Activated CD8-positive, alpha-beta memory T cell treated with anti-CD3 and anti-CD28 coated beads for 48 hours (primary cell): ENCODE data around the gene CMTM3.
A peak's percentile ranks its signal among the peaks of the same experiment; 100 is the strongest.
"Not testable (repeated sequence)": the region's sequence is repeated elsewhere in the genome, so short reads cannot be mapped to it uniquely, and the experiment has no call there.

Experiments
- DNase-seq, 3 experiments: peaks; one replicate each; pipeline ENCODE4 v3.0.0-alpha.2; 2020; ENCODE audit warnings: low read depth in 2 of 3, low spot score in 2 of 3

The CMTM3 gene, protein sequence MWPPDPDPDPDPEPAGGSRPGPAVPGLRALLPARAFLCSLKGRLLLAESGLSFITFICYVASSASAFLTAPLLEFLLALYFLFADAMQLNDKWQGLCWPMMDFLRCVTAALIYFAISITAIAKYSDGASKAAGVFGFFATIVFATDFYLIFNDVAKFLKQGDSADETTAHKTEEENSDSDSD

DNA sequence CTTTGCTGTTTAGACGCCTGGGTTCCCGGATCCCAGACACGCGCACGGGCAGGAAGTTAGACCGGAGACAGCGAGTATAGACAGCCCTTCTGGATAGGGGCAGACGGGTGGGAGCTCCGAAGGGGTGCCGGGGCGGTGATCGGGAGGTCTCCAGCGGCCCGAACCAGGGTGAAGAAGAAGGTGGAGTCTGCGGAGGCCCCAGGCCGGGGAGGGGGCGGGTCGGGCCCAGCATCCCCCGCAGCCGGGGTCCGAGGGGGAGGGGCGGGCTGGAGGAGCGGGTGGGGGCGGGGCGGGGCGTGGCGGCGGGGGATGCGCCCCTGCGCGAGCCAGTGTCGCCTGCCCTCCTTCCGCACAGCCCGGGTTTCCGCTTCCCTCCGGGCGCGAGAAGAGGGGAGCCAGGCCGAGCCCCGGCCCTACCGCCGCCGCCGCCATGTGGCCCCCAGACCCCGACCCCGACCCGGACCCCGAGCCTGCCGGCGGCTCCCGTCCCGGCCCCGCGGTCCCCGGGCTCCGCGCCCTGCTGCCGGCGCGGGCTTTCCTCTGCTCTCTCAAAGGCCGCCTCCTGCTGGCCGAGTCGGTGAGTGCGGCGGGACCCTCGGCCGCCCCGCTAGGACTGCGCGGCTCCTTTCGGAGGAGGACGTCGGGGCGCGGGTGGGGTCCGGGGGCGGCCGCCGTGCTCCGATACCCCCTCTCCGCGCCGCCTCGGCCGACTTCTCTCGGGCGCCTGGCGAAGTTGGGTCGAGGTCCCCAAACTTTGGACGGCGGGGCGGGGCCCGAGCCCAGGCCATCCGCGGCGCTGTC is at the start of gene CMTM3:
CMTM3 (plus strand) TSS at position 329 of the 801 bp plus-strand sequence; CDS start at position 431, 102 bp downstream.
- peak; percentile 45 to 81 (median 63) for DNase-seq

DNA sequence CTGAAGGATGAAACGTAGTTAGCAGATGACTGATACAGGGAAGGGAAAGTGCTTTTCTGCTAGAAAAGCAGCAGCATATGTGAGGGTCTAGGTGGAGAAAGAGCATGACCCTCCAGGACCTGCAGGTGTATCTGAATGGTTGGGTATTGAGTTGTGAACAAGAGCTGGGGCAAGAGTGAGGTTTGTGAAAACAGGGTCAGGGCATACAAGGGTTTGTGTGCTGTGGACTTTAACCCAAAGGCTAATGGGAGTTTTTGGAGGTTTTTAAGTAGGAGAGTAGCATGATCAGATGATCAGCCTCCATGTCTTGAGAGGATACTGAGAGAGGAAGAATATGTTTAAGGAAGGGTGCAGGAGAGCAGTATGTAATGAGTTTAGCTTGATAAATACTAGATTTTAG is 44.4 kb upstream of the CMTM3 start:
- no peak for DNase-seq

DNA sequence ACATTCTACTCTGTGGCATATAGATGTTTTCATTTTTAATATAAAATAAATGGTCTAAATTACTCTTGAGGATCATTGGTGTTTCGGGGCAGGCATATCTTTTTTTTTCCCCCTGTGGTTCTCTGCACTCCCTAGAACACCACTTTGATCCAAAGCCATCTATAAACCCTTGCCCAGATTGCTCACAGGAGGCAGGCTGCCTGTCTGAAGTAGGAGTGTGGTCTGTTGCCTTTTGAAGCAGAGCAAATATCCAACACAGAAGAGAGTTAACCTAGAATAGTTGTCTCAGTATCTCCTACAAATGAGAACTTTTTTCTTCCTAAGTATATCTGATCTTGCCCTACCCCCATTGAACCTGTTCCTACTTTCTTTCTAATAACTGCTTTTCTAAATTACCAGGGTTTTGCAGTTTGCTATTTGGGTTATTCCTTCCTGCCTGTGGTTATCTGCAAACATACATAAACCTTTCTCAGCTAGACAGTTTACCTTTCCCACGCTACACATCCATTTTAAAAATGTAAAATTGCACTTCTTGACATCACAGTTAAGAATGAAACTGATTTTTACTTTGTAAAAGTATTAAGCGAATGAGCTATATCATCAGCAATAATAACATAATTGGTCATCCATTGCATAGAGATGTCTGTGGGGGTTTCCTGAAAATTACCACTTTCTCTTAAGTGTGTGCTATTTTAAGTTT is 43.0 kb upstream of the CMTM3 start:
- no peak for DNase-seq

DNA sequence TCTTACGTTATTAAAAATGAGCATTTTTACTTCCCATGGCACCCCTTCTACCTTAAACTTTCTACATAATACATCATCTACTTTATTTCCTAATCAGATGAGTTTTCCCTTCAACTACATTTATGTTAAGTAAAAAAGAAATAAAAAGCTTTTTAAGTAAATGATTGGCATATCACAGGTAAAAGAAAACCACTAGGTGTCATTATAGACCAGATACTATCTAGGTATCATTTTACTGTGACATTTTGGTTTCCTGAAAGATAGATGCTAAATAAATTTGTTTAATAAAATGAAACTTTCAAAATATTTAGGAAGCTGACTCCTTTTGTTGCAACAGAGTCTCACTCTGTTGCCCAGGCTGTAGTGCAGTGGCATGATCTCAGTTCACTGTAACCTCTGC is 42.1 kb upstream of the CMTM3 start:
- no peak for DNase-seq

DNA sequence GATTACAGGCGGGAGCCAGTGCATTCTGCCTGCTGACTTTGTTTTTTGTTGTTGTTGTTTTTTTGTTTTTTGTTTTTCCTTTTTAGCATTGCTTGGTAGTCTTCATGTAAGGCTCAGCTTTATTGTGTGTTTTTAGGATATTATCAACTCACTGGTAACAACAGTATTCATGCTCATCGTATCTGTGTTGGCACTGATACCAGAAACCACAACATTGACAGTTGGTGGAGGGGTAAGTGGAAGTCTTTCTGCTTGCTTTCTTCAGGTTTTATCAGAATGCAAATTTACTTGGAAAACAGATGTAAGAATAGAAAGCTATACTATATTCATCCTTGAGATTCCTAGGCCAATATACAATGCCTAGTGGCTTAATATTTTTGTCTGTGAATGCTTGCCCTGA is 41.5 kb upstream of the CMTM3 start:
- no peak for DNase-seq

DNA sequence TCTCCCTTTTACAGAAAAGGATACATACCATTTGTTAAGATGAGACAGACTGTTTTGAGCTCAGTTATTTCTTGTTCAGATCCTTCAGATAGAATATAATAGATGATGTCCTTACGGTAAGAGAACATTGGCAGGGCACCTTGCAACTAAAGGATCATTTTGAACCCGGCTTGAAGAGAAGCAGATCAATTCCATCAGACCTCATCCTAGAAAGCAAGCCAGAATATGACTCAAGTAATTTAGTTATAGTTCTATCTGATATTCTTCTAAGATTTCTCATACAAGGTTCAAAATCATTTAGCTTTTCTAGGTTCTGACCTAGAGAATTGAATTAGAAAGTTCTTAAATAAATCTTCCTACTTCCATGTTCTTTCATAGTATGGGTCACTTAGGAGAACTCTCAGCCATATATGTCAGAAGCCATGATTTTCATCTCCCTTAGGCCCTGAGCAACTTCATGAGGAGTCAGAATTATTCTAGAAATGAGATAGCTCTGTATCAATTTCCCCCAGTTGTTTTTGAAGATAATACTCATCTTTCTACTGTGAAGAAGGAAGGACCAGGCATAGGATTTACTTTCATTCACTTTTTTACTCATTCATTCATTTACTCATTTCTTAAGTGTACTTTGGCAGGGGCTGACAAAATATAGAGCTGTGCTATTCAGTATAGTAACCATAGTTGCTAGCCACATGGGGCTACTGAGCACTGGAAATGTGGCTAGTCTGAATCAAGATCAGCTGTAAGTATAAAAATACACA is 40.8 kb upstream of the CMTM3 start:
- no peak for DNase-seq

DNA sequence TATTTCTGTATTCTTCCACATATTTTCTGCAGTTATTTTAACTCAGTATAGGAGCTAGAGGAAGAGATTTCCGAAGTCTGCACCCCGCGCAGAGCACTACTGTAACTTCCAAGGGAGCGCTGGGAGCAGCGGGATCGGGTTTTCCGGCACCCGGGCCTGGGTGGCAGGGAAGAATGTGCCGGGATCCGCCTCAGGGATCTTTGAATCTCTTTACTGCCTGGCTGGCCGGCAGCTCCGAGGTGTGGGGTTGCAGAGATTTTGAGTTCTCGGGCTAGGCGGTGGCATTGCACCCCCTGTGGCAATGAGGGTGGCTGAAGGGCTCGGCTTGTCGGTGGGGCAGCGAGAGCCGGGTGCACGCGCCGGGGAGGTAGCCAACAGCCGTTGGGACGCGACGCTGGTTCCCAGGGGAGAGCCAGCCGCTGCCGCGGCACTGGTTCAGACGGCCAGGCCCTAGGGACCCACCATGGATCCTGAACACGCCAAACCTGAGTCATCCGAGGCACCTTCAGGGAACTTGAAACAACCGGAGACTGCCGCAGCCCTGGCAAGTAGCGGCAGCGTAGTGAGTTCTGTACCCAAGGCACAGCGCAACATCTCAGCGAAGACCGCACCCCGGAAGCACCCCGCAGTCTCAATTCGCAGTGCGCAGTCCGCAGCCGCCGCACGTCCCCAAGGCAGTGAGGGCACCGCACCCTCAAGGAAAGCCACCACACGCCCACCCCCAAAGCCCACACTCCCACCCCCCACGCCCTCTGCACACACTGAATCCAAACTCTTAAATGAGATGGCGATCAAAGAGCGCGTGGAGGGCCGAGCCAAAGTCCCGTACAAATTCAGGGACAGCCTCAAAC is 38.2 kb upstream of the CMTM3 start, which contains the start of gene CMTM1:
CMTM1 (plus strand) TSS at position 389 of the 851 bp plus-strand sequence; CDS start at position 464, 75 bp downstream.
- DNase-seq = no peak

DNA sequence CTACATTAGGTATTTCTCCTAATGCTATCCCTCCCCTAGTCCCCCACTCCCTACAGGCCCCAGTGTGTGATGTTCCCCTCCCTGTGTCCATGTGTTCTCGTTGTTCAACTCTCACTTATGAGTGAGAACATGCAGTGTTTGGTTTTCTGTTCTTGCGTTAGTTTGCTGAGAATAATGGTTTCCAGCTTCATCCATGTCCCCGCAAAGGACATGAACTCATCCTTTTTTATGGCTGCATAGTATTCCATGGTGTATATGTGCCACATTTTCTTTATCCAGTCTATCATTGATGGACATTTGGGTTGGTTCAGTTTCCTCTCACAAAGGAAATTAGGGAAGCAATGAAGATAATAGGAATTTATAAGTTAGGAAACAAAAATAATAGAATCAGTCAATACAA is 37.2 kb upstream of the CMTM3 start:
- DNase-seq = not testable (repeated sequence)

DNA sequence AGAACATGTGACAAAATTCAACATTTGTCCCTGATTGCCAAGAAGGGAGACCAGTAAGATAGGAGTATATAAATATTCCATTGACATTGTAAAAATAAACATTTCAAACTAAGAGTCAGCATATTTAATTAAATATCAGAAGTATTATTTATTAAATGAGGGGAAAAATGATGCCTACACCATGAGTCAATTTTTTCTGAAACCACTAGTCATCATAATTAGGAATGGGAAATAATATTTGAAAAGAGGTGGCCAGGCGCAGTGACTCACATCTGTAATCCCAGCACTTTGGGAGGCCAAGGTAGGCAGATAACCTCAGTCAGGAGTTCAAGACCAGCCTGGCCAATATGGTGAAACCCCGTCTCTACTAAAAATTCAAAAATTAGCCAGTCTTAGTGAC is 36.1 kb upstream of the CMTM3 start:
- no peak for DNase-seq

DNA sequence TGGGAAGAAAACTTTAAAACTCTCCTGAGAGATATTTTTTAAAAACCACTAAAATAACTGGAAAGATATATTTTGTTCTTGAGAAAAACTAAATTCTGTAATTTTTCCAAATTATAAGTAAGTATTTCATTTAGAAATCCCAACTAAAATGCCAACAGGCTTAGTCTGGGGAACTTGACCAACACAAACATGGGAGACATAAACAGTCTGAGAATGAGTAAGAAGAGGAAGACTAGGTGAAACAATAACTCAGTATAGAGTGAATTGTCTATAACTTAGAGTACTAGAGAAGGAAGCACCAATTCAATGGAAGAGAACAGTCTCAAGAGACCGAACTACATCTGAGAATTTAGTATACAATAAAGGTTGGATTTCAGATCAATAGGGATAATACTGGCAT is 35.4 kb upstream of the CMTM3 start:
- no peak for DNase-seq

DNA sequence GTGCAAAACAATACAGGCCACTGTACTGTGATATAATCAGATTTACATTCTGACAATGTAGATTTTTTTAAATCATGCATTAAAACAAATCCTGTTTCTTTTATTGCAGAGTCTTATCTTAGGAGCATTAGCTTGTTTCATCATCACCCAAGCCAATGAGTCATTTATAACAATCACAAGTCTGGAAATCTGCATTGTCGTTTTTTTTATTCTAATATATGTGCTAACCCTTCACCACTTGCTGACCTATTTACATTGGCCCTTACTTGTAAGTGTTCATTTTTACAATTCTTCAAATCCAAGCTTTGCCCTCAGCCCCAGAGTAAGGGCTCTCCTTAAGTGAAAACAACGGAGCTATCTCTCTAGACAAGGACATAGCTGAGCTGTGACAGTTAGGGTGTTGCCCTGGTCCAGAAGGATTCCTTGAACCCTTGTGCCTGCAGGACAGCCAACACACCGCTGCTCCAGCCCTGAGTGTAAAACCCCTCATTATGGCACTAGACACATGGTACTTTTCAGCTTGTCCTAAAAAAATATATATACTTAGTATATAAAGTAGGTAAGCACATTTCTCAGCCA is 34.6 kb upstream of the CMTM3 start:
- DNase-seq = no peak

DNA sequence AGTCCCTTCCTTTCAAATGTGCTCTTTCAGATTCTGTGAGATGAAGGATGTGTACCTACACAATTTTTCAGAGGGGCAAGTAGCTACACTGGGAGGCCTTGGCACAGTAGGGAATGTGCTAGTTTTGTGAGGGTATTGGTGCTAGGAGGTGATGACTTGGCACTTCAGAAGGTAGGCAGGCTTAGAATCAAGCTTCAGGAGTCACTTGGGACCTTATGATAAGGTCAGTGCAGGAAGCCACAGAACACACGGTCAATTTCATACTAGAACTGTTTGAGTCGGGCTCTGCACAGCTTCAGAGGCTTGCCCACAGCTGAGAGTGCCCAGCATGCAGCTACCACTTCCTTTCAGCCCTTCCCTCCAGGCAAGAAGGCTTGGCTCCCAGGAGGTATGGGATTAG is 32.1 kb upstream of the CMTM3 start:
- DNase-seq = no peak

DNA sequence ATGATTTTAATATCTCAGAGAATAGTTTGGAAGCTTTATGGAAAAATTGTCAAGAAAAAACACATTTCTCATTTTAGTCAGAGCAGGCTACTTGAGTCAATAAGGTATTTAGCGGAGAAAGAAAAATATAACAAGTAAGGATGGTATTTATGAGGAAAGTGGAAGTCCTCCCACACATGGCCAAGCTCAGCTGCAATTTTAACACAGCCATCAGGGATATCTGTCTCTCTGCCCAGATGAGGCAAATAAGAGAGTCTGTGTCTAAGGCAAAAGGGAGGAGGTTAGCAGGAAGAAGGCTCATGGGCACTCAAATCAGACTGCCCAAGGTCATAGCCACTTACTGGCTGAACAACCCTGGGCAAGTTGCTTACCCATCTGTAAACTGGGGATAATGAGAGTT is 30.4 kb upstream of the CMTM3 start:
- no peak for DNase-seq

DNA sequence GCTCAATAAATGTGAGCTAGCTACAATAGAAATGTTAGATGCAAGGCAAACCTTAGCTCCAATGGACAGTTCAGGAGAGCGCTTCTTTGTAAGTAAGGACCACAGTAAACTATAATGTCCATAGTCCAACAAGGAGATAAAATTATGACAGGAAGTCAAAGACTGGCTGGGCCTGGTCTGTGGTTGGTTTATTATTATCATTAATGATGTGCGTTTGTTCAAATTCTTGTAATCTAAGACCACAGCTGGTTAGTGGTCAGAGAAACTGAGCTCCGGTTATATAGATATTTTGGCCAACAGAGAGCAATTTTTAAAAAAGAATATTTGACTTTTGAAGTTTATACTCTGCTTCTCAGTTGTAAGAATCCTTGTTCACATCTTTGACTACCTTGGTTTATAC is 30.0 kb upstream of the CMTM3 start:
- DNase-seq = no peak

DNA sequence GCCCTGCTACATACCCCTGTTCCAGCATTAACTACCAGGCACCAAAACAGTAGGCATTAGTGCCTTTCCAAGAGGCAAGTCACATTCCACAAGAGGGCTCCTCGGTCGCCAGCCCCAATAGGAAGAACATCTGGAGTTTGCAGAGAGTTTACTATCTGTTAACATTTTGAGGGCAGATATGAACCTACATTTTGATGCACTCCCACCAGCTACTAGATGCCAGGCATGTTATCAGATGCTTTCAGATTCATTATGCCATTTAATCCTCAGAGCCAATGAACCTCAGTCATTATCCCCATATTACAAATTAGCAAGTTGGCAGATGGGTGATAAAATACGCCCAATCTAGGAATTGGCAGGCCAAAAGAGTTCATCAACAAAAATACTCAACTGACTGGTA is 29.4 kb upstream of the CMTM3 start:
- DNase-seq = no peak

DNA sequence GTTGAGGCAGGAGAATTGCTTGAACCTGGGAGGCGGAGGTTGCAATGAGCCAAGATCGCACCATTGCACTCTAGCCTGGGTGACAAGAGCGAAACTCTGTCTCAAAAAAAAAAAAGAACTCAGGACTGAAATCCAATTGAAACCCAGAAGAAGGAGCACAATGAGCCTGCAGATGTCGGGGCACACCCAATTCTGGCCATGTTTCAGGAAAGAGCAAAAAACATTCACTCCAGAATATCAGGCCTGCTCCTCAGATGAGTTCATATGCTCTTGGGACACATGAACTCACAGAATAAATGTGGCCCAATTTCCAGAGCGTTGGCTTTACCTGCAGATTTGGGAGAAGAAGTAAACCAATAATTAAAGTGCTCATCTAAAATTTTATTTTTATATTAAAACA is 28.2 kb upstream of the CMTM3 start:
- DNase-seq = no peak

DNA sequence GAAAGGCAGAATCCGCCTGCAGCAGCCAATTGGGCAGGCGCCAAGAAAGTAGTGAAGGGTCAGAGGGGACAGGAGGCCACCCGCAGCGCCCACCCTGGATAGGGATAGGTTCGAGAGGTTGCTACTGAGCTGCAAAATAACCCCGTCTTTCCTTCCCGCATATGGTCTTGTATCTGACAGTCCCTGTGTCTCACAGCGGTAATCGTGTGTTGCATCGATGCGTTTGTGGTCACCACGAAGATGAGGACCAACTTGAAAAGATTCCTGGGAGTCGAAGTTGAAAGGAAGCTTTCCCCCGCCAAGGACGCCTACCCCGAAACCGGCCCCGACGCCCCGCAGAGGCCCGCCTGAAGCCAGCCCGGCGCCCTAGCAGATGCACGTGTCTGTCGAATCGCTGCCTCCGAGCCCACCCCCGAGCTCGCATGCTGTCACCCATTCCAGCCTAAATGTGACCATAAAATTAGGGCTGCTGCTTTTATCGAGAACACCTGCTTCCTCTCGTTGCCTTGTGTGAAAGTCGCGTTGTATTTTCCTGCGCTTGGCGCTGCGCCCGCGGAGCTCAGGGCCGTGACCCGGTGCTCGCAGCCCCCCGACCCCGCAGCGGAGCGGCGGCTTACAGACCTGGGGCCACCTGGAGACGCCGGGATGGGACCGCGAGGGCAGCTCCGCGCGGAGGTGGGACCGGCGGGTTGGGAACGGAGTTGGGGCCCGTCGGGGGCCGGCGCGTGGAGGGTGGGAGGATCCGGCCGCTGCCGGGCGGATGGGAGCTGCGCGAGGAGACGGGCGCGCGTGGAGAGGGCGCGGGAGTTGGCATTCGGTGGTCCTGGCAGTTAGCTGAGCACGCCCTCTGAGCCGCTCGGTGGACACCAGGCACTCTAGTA is 25.6 kb upstream of the CMTM3 start, which contains the start of gene CMTM2:
CMTM2 (plus strand) TSS at position 813 of the 881 bp plus-strand sequence. CDS start 145 bp downstream, outside the sequence.
- DNase-seq = no peak

DNA sequence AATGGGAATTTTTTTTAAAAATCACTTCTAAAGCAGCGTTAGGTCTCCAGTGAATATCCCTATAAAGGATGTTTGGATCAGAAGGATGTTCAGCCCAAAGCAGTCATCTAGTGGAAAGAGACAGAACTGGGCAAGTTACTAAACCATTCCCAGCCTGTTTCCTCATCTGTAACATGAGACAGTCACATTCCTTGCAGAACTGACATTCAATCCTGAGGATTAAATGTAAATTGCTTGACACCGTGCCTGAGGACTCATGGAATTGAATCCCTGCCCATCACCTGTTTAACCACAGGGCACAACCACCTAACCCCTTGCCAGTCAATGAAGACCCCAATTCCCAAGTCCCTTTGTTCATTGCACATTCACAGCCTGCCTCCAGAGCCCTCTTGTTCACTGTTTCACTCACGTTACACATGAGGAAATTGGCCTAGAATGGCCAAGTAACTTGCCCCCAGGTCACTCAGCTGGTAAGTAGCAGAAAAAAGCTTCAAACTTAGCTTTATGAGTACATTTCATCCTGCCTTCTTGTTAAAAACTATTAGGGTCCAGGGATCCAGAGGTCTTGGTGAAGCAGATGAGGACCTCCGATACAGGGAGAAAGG is 23.8 kb upstream of the CMTM3 start:
- DNase-seq = no peak
